Erythroblast (primary cell): Measurements from ENCODE around the gene RBM5.

Experiments
- DNase-seq, 2 experiments: peaks; one replicate each; lab custom pipeline; 2025; lab: John Stamatoyannopoulos, UW
- GATA1 ChIP-seq: IDR thresholded peaks from 2 replicates; pipeline ENCODE4 v1.6.1; 2011; ENCODE audit warnings: low read depth, mild to moderate bottlenecking, control low read depth, low read length, moderate library complexity
- POLR2A ChIP-seq: IDR thresholded peaks from 2 replicates; pipeline ENCODE4 v1.6.1; 2011; ENCODE audit warnings: mild to moderate bottlenecking, low read length

RBM5 gene

GRCh38 chr3:50100956-50101845, 12.5 kb downstream of the RBM5 start:
- no peak for DNase-seq
- TF ChIP-seq POLR2A (no peak), GATA1 (no peak)

- TF ChIP-seq GATA1 (no peak), POLR2A (no peak)
- DNase-seq: no peak
Observed at GRCh38 chr3:50102558-50102957, 13.8 kb downstream of the RBM5 start.

GRCh38 chr3:50111757-50112156, 23.0 kb downstream of the RBM5 start:
- DNase-seq: no peak
- no peak for TF ChIP-seq POLR2A
- no peak for TF ChIP-seq GATA1

GRCh38 chr3:50112462-50112861, 23.7 kb downstream of the RBM5 start:
- no peak for DNase-seq
- TF ChIP-seq POLR2A (no peak), GATA1 (no peak)

- no peak for TF ChIP-seq POLR2A
- no peak for TF ChIP-seq GATA1
- DNase-seq: no peak
Observed at GRCh38 chr3:50117120-50117519, 28.4 kb downstream of the RBM5 start.

- DNase-seq: no peak
- TF ChIP-seq GATA1: no peak
- TF ChIP-seq POLR2A: no peak
Observed at GRCh38 chr3:50118237-50118636, 29.5 kb downstream of the RBM5 start.

GRCh38 chr3:50119786-50120185, 31.1 kb downstream of the RBM5 start:
- no peak for DNase-seq
- TF ChIP-seq GATA1 (no peak), POLR2A (no peak)

GRCh38 chr3:50120364-50121071, 31.8 kb downstream of the RBM5 start:
- no peak for TF ChIP-seq POLR2A
- TF ChIP-seq GATA1: no peak
- no peak for DNase-seq

- TF ChIP-seq POLR2A (peak; percentile 38), GATA1 (no peak)
- peak; percentile 78 to 86 for DNase-seq
Observed at GRCh38 chr3:50121072-50122032, 32.6 kb downstream of the RBM5 start.

- no peak for TF ChIP-seq GATA1
- no peak for TF ChIP-seq POLR2A
- DNase-seq: peak in 1 of 2 experiments; percentile 40
Observed at GRCh38 chr3:50122071-50122470, 33.4 kb downstream of the RBM5 start.

GRCh38 chr3:50122661-50123391, 34.1 kb downstream of the RBM5 start:
- DNase-seq: no peak
- TF ChIP-seq GATA1 (no peak), POLR2A (no peak)

GRCh38 chr3:50123394-50124051, 34.8 kb downstream of the RBM5 start:
- TF ChIP-seq GATA1: no peak
- TF ChIP-seq POLR2A: no peak

More at GRCh38 chr3:50123394-50124051, 34.8 kb downstream of the RBM5 start:
- DNase-seq: no peak
